ENCODE measurements around the gene PKIB.

- TF ChIP-seq CTCF (IDR thresholded peaks at IDR 0.05; ENCODE audit: borderline replicate concordance, extremely low read depth, low read length, poor library complexity, severe bottlenecking) (no peak), EZH2 (IDR thresholded peaks at IDR 0.05; ENCODE audit: borderline replicate concordance, low read depth, low read length, severe bottlenecking) (no peak)
Measured at GRCh38 chr6:122692175-122692598, 82.0 kb downstream of the PKIB start.

Data from DND-41 (cell line).